H1 (cell line): ENCODE results near the gene RHEB. TPM values are rescaled to one million over a fixed set of nuclear protein-coding genes. Genes with fewer than 3 reads are reported as not detected.

ENCODE experiments used
- CTCF ChIA-PET: fragments of 300-600 bp; sonication (Branson Sonifier 250); formaldehyde crosslinking; loops from one replicate; lab custom pipeline; 2021; ENCODE audit not compliant: partially characterized antibody; lab: Charles Lee
- POLR2A ChIA-PET: fragments of 300-600 bp; sonication (Branson Sonifier 250); formaldehyde crosslinking; loops from one replicate; lab custom pipeline; 2021; ENCODE audit warnings: inconsistent platforms; ENCODE audit not compliant: partially characterized antibody; lab: Charles Lee
- DNase-seq, 2 experiments: peaks; one replicate each; pipeline versions ENCODE4 v3.0.0 to v3.0.0-alpha.2; 2010 to 2022; ENCODE audit warnings: low spot score in 2 of 2, low read depth in 1 of 2, mixed read lengths in 1 of 2
- FAIRE-seq: peaks from 2 replicates; lab custom pipeline; 2011; peaks lifted over from hg19 to GRCh38; lab: Jason Lieb, UNC
- H2AFZ ChIP-seq: 2 replicates; pipeline ENCODE4 v1.8.1; 2012; ENCODE audit warnings: low read length, inconsistent platforms
- H2AK5ac ChIP-seq: 2 replicates; pipeline ENCODE4 v1.6.1; 2013; ENCODE audit warnings: low read depth, low read length
- H2BK120ac ChIP-seq: replicated peaks from 2 replicates; pipeline ENCODE3; 2013; ENCODE audit warnings: low read depth, low read length, inconsistent platforms
- H2BK12ac ChIP-seq: 2 replicates; pipeline ENCODE4 v1.6.1; 2013; ENCODE audit warnings: low read depth, low read length
- H2BK15ac ChIP-seq: 2 replicates; pipeline ENCODE4 v1.6.1; 2013; ENCODE audit warnings: low read length
- H2BK20ac ChIP-seq: 2 replicates; pipeline ENCODE4 v1.6.1; 2013; ENCODE audit warnings: low read length
- H2BK5ac ChIP-seq: 2 replicates; pipeline ENCODE4 v1.6.1; 2013; ENCODE audit warnings: low read depth, low read length
- H3K14ac ChIP-seq: 2 replicates; pipeline ENCODE4 v1.6.1; 2013; ENCODE audit warnings: inconsistent platforms; ENCODE audit not compliant: insufficient read length
- H3K18ac ChIP-seq: 2 replicates; pipeline ENCODE4 v1.6.1; 2013; ENCODE audit warnings: low read length; ENCODE audit errors: extremely low read depth
- H3K23ac ChIP-seq: 2 replicates; pipeline ENCODE4 v1.6.1; 2013; ENCODE audit warnings: inconsistent platforms; ENCODE audit not compliant: insufficient read length
- H3K23me2 ChIP-seq: 2 replicates; pipeline ENCODE4 v1.6.1; 2013; ENCODE audit warnings: low read depth, low read length
- H3K27ac ChIP-seq: 2 replicates; pipeline ENCODE4 v1.6.1; 2011; ENCODE audit warnings: low read depth, low read length, inconsistent platforms
- H3K27me3 ChIP-seq, 4 experiments: replicated peaks in 1 of 4; 1 replicate in 1 of 4; 2 replicates in 3 of 4; pipeline versions ENCODE4 v1.6.1 to v1.8.1; 2011 to 2013; ENCODE audit warnings: low read length in 3 of 4, mild to moderate bottlenecking in 3 of 4, inconsistent platforms in 2 of 4, mixed read lengths in 2 of 4, moderate library complexity in 1 of 4; ENCODE audit not compliant: control insufficient read depth in 3 of 4, insufficient read depth in 3 of 4; ENCODE audit errors: extremely low read depth in 1 of 4
- H3K36me3 ChIP-seq, 4 experiments: 2 replicates each; pipeline versions ENCODE4 v1.6.1 to v1.8.1; 2011 to 2013; ENCODE audit warnings: mild to moderate bottlenecking in 4 of 4, low read length in 3 of 4, moderate library complexity in 2 of 4, control low read depth in 1 of 4, inconsistent platforms in 1 of 4; ENCODE audit not compliant: insufficient read depth in 4 of 4, control insufficient read depth in 2 of 4
- H3K4ac ChIP-seq: replicated peaks from 2 replicates; pipeline ENCODE3; 2013; ENCODE audit warnings: low read length, low read depth, mixed read lengths, inconsistent platforms; ENCODE audit not compliant: insufficient read length
- H3K4me1 ChIP-seq, 4 experiments: replicated peaks in 1 of 4; 1 replicate in 1 of 4; 2 replicates in 3 of 4; pipeline versions ENCODE4 v1.6.1 to v1.8.1; 2011 to 2013; ENCODE audit warnings: low read length in 3 of 4, inconsistent platforms in 2 of 4, mixed read lengths in 1 of 4; ENCODE audit not compliant: insufficient read depth in 4 of 4, control insufficient read depth in 3 of 4
- H3K4me2 ChIP-seq, 2 experiments: 2 replicates each; pipeline versions ENCODE4 v1.6.1 to v1.8.1; 2011 to 2013; ENCODE audit warnings: low read depth in 2 of 2, low read length in 2 of 2, control low read depth in 1 of 2, inconsistent platforms in 1 of 2, mild to moderate bottlenecking in 1 of 2; ENCODE audit not compliant: insufficient read depth in 1 of 2
- H3K4me3 ChIP-seq, 4 experiments: fragments of 200-600, 300-600 bp in 1 of 4; sonication (generic), shearing (Covaris generic), sonication (Bioruptor Twin) in 1 of 4; 2 replicates each; pipeline versions ENCODE4 v1.5.1 to v1.8.1; 2011 to 2016; ENCODE audit warnings: low read length in 4 of 4, low read depth in 3 of 4, control low read depth in 2 of 4, inconsistent platforms in 2 of 4, mild to moderate bottlenecking in 2 of 4, mixed read lengths in 1 of 4, moderate library complexity in 1 of 4; ENCODE audit not compliant: insufficient read depth in 2 of 4; ENCODE audit errors: extremely low read depth in 1 of 4
- H3K56ac ChIP-seq: replicated peaks from 2 replicates; pipeline ENCODE3; 2013; ENCODE audit warnings: low read depth, mild to moderate bottlenecking, mixed read lengths, low read length, inconsistent platforms; ENCODE audit not compliant: insufficient read length
- H3K79me1 ChIP-seq: 2 replicates; pipeline ENCODE4 v1.6.1; 2013; ENCODE audit warnings: low read depth, low read length, control low read depth
- H3K79me2 ChIP-seq, 2 experiments: 2 replicates each; pipeline versions ENCODE4 v1.6.1 to v1.8.1; 2012 to 2013; ENCODE audit warnings: low read length in 2 of 2, mild to moderate bottlenecking in 2 of 2, inconsistent platforms in 1 of 2; ENCODE audit not compliant: insufficient read depth in 2 of 2, control insufficient read depth in 1 of 2
- H3K9ac ChIP-seq, 4 experiments: replicated peaks in 1 of 4; 1 replicate in 1 of 4; 2 replicates in 3 of 4; pipeline versions ENCODE4 v1.6.1 to v1.8.1; 2011 to 2013; ENCODE audit warnings: low read depth in 3 of 4, low read length in 3 of 4, control low read depth in 2 of 4, mild to moderate bottlenecking in 2 of 4, moderate library complexity in 2 of 4, inconsistent platforms in 1 of 4; ENCODE audit errors: extremely low read depth in 1 of 4
- H3K9me3 ChIP-seq, 2 experiments: 2 replicates each; pipeline versions ENCODE4 v1.6.1 to v1.8.1; 2012 to 2013; ENCODE audit warnings: mild to moderate bottlenecking in 2 of 2, moderate library complexity in 2 of 2, control low read depth in 1 of 2, inconsistent platforms in 1 of 2, low read depth in 1 of 2, low read length in 1 of 2, mixed read lengths in 1 of 2; ENCODE audit not compliant: insufficient read depth in 2 of 2
- H4K20me1 ChIP-seq, 2 experiments: replicated peaks in 1 of 2; 2 replicates each; pipeline versions ENCODE3 to v1.8.1; 2011 to 2013; ENCODE audit warnings: inconsistent platforms in 2 of 2, low read length in 2 of 2, mild to moderate bottlenecking in 1 of 2; ENCODE audit not compliant: insufficient read depth in 2 of 2, control insufficient read depth in 1 of 2
- H4K5ac ChIP-seq: 2 replicates; pipeline ENCODE4 v1.6.1; 2013; ENCODE audit warnings: low read length, low read depth, mixed read lengths, inconsistent platforms; ENCODE audit not compliant: insufficient read length
- H4K8ac ChIP-seq: 2 replicates; pipeline ENCODE4 v1.8.0; 2013; ENCODE audit warnings: mild to moderate bottlenecking, moderate library complexity, low read length, inconsistent platforms; ENCODE audit not compliant: insufficient read depth; ENCODE audit errors: extremely low read depth
- H4K91ac ChIP-seq: replicated peaks from 2 replicates; pipeline ENCODE3; 2013; ENCODE audit warnings: low read length, mixed read lengths, inconsistent platforms; ENCODE audit not compliant: insufficient read length
- ATF3 ChIP-seq: IDR thresholded peaks from 2 replicates; pipeline ENCODE4 v1.6.1; 2011; ENCODE audit warnings: low read depth, mild to moderate bottlenecking, low read length; ENCODE audit not compliant: insufficient read depth
- BACH1 ChIP-seq: IDR thresholded peaks from 2 replicates; pipeline ENCODE4 v1.6.1; 2012; ENCODE audit warnings: low read length, improper control_type of control experiment
- CEBPB ChIP-seq: IDR thresholded peaks from 2 replicates; pipeline ENCODE4 v1.6.1; 2012; ENCODE audit warnings: low read depth, low read length
- FOSL1 ChIP-seq: IDR thresholded peaks from 2 replicates; pipeline ENCODE4 v1.6.1; 2011; ENCODE audit warnings: mild to moderate bottlenecking, low read depth, low read length, moderate library complexity; ENCODE audit not compliant: insufficient read depth
- JUND ChIP-seq: IDR thresholded peaks from 2 replicates; pipeline ENCODE4 v1.6.1; 2011; ENCODE audit warnings: mild to moderate bottlenecking, improper control_type of control experiment, low read length
- NANOG ChIP-seq: IDR thresholded peaks from 2 replicates; pipeline ENCODE4 v1.6.1; 2011; ENCODE audit warnings: low read length, low read depth, mild to moderate bottlenecking, inconsistent platforms; ENCODE audit not compliant: insufficient read depth, poor library complexity, severe bottlenecking
- POLR2A ChIP-seq, 2 experiments: IDR thresholded peaks; 1 replicate in 1 of 2; 2 replicates in 1 of 2; pipeline ENCODE4 v1.6.1; 2011; ENCODE audit warnings: low read depth in 2 of 2, low read length in 2 of 2, mild to moderate bottlenecking in 2 of 2; ENCODE audit errors: control extremely low read depth in 1 of 2
- RFX5 ChIP-seq: IDR thresholded peaks from 2 replicates; pipeline ENCODE4 v1.6.1; 2011; ENCODE audit warnings: low read depth, low read length, improper control_type of control experiment, borderline replicate concordance
- SAP30 ChIP-seq: fragments of 300-600 bp; sonication (generic); IDR thresholded peaks from 2 replicates; pipeline ENCODE4 v1.7.1; 2012; ENCODE audit warnings: low read length, moderate library complexity, mild to moderate bottlenecking, inconsistent platforms; ENCODE audit not compliant: insufficient read depth, insufficient replicate concordance
- SUZ12 ChIP-seq: fragments of 200-600 bp; sonication (generic); IDR thresholded peaks from 2 replicates; pipeline ENCODE4 v1.6.1; 2012; ENCODE audit warnings: mild to moderate bottlenecking, inconsistent platforms, low read length, moderate library complexity, mixed read lengths
- TAF1 ChIP-seq: IDR thresholded peaks from 2 replicates; pipeline ENCODE4 v1.6.1; 2011; ENCODE audit warnings: mild to moderate bottlenecking, low read depth, low read length
- TBP ChIP-seq: IDR thresholded peaks from 2 replicates; pipeline ENCODE4 v1.6.1; 2011; ENCODE audit warnings: low read depth, low read length, improper control_type of control experiment
- YY1 ChIP-seq: IDR thresholded peaks from 2 replicates; pipeline ENCODE4 v1.6.1; 2011; ENCODE audit warnings: low read depth, mild to moderate bottlenecking, low read length
- WGBS, 2 experiments: shearing (Covaris generic) in 1 of 2; methylation state at CpG; one replicate each; pipeline versions ENCODE4 v1.1.6 to v1.1.7; 2013 to 2015; ENCODE audit warnings: low lambda C conversion rate in 2 of 2, mixed read lengths in 2 of 2, inconsistent platforms in 1 of 2, low coverage in 1 of 2, missing lambda C conversion rate in 1 of 2; ENCODE audit not compliant: insufficient replicate concordance in 2 of 2, insufficient coverage in 1 of 2, insufficient read length in 1 of 2; ENCODE audit errors: extremely low coverage in 1 of 2, missing lambda C conversion rate in 1 of 2; 5-methylcytosine and 5-hydroxymethylcytosine counted together
- polyA plus RNA-seq, 7 experiments: library from polyadenylated mRNA; depleted of rRNA in 3 of 7; stranded (reverse) in 5 of 7; unstranded in 2 of 7; fragments of >200 nt in 5 of 7; fragments of 200-250 nt in 2 of 7; gene quantifications; 1 replicate in 5 of 7; 2 replicates in 1 of 7; 4 replicates in 1 of 7; pipeline versions ENCODE4 v1.2.1 to v1.2.3, GENCODE V29; 2011 to 2013; ENCODE audit warnings: missing spikeins in 2 of 7, mixed read lengths in 2 of 7
- total RNA-seq: library from RNA; stranded (reverse); fragmentation: NEBNext Ultra II Directional; extraction: Animal tissue kit (Norgen Biotek cat#: 25700); gene quantifications from 2 replicates; pipeline ENCODE4 v1.2.1, GENCODE V29; 2021
- TF ChIP-seq, protein P1 (sequence below): IDR thresholded peaks from 2 replicates; pipeline ENCODE4 v1.6.1; 2012; ENCODE audit warnings: inconsistent platforms

RHEB gene
- total and polyA plus RNA-seq, 2 of the 8 experiments (the other 6 are each of a cell fraction or from before 2014, with no cell fraction given): 60.8 to 132 TPM

DNA sequence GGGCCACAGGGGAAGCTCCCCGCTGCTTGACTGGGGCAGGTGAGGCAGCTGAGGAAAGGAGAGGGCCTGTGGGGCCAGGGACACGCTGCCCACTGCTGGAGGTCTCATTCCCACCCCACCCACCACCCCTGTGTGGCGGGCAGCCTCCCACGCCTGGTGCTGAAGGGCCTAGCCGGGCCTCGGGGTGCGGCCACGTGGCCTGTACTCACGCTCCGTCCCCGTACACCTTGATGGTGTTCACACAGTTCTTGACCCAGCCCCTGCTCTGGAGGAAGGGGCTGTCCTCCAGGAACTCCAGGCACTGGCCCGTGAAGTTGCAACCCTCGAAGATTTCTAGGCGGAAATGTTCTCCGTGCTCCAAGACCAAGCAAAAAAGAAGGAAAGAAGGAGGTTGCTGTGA, 83.7 kb downstream of the RHEB start:
- H3K14ac ChIP-seq: no peak overlapping the region
- no peak overlapping the region for H2AK5ac ChIP-seq
- H3K4ac ChIP-seq: no peak overlapping the region
- no peak overlapping the region for H3K18ac ChIP-seq
- H3K36me3 ChIP-seq: no peaks in the 10 kb centered on the region
- CTCF ChIA-PET: interaction anchor here (2.3 to 4.2 kb wide), 3 partner anchors 13 to 120 kb away, joined by 7 to 24 read pairs (median 10); no protein-coding TSS in a partner anchor
- no peak overlapping the region for H3K23ac ChIP-seq
- WGBS, 2 experiments: 89% methylated on average over 14 of the region's 15 CpGs; no CpG with 5 or more reads in 1 of the 2 experiments
- H3K4me3 ChIP-seq: no peak overlapping the region
- H3K4me2 ChIP-seq: no peak overlapping the region
- peaks cover 0 to 7% (median 6%) of the 10 kb centered on the region in 4 experiments; a peak in 4 of 7 replicates for H3K27me3 ChIP-seq
- peaks cover 8% of the 10 kb centered on the region; the same call in 1 of the 2 replicates for H3K23me2 ChIP-seq
- no peak overlapping the region for H3K27ac ChIP-seq
- no peak overlapping the region for H3K9ac ChIP-seq
- DNase-seq: no peak
- H2BK20ac ChIP-seq: no peak overlapping the region
- no peak overlapping the region for H4K5ac ChIP-seq
- no peaks in the 10 kb centered on the region for H3K79me2 ChIP-seq
- no peak overlapping the region for H4K8ac ChIP-seq
- FAIRE-seq: no peak
- no peak overlapping the region for H2AFZ ChIP-seq
- H2BK12ac ChIP-seq: no peak overlapping the region
- H4K91ac ChIP-seq: no peak overlapping the region
- no peaks in the 10 kb centered on the region for H4K20me1 ChIP-seq
- H3K4me1 ChIP-seq: peaks cover 0 to 15% (median 6%) of the 10 kb centered on the region in 4 experiments; a peak in 6 of 7 replicates
- 0 out of 2 replicates have a peak overlapping the region, but pooled peaks have one; percentile 29 for H2BK15ac ChIP-seq
- H2BK120ac ChIP-seq: no peak overlapping the region
- H2BK5ac ChIP-seq: no peak overlapping the region
- H3K79me1 ChIP-seq: no peaks in the 10 kb centered on the region; the same call in 1 of the 2 replicates
- POLR2A ChIA-PET: no interaction called here
- no peaks in the 10 kb centered on the region for H3K9me3 ChIP-seq
- no peak overlapping the region for H3K56ac ChIP-seq
- TF ChIP-seq BACH1 (no peak), SUZ12 (no peak), FOSL1 (no peak), SAP30 (no peak), ATF3 (no peak), NANOG (no peak), JUND (no peak), POLR2A (IDR thresholded peaks at IDR 0.05; ENCODE audit: control extremely low read depth in 1 of 2, low read depth in 2 of 2, low read length in 2 of 2) (no peak), RFX5 (no peak), CEBPB (no peak), YY1 (no peak), TBP (no peak), TAF1 (no peak)
- TF ChIP-seq, protein P1, sequence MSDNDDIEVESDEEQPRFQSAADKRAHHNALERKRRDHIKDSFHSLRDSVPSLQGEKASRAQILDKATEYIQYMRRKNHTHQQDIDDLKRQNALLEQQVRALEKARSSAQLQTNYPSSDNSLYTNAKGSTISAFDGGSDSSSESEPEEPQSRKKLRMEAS: no peak
